ENCODE data around the gene KY. TPM values are rescaled to one million over a fixed set of nuclear protein-coding genes. Genes with fewer than 3 reads are reported as not detected.

KY gene
- polyA plus RNA-seq, 5 donors, result 0.58 to 6.1 (median 1.9) TPM

DNA sequence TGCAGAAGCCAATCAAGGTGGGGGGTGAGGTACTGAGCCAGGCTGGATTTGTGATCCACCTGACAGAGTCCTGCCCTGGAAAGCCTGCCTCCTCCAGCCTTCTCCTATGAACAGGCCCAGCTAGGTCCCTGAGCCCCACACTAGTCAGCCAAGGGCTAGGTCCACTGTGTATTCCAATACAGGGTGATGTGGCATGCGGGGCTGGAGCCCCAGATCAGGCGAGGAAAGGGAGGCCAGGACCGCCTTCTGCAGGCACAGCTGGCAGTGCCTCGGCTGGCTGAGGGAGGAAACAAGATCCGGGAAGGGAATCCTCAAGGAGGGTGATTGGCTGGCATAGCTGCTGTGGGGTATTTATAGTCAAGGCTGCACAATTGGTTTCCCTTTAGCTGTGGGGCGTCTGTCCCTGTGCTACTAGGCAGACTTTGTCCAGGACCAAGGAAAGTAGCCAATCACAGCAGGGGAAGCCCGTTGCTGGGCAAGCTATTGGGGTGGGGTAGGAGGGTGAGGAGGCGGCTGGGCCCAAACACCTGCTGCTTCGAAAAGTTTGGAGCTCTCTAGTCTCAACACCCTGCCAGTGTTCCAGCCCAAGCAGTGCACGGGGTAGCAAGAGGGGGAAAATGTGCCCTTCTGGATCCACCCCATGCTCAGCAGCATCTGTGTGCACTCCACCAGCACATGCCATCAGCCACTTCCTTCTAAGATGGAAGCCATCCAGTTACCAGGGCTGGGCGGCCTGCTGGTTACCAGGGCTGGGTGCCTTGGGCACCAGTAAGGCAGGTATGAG is 5.9 kb downstream of the KY start:
- DNase-seq, result no peak

DNA sequence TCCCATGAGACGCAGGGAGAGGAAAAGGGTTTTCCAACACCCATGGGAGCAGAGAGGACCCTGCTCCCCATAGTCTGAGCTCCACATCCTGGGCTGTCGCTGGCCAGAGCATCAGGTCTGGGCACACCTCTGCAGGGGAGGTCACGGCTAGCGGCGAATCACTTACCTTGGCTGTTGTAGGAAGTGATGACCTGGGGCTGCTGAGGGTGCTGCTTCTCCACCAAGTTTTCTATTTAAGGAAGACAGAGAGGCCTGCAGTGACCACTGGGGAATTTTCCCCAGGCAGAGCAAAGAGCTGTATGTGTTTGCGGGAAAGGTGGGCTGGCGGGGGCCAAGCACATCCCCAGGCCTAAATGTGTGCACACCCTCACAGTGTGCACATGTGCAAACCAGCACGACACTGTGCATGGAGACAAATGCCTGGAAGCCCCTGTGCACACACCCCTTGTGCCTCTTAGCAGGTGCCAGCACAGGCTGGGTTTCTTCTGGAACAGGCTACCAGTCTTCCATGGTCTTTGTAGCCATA is 7.6 kb downstream of the KY start:
- DNase-seq, result no peak

DNA sequence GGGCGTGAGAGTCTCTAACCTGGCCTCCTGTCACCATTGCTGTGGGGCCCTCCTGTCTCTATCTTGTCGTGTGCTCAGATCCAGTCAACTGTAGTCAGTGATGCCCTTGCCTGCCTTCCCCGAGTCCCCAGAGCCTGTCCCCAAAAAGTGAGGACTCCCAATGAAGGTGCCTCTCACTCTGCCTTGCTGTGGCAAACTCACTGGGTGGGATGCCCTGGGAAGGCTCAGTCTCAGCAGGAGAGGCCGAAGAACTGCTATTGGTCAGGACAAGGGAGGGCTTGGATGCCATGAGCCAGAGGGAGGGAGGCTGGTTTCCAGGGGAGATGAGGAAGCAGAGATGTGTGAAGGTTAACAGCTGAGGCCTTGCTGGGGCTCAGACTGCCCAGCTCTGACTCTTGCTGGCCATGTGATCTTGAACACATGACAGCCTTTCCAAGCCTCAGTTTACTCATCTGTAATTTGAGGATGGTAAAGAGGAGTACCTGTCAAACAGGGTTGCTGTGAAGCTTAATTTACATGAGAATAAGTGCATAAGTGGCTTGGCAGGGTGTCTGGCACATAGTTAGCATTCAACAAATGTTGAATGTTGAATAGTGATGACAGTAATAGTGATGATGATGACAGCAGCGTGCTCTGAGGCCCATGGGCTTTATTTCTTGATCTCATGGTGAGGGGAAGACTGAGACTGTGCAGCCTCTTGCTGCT is 8.2 kb downstream of the KY start:
- no peak for DNase-seq

DNA sequence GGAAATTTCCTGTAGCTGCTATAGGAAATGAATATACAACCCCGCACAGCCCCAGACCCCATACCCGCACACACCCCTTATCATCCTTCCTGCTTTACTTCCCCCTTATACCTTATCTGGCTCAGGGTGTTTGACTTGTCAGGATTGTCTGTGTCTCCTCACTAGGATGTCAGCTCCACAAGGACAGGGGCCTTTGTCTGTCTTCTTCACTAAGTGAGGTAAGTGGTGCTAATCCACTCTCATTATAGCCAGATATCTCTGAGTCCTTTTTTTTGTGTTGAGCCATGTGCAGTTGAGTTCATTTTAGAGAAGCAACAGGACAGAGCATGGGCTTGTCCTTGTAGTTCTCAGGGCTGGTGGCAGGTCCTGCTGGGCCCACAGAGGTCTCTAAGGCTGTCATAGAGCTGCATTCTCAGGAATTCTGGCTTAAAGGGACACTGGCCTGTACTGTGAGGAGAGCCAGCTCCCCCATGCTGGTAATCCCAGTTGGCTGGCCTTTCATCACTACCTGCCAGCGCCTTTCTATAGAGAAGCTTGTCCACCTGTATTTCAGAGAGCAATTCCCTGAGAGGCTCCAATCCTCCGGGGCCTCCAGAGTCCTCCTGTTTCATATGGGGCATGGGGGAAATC is 9.0 kb downstream of the KY start:
- no peak for DNase-seq

DNA sequence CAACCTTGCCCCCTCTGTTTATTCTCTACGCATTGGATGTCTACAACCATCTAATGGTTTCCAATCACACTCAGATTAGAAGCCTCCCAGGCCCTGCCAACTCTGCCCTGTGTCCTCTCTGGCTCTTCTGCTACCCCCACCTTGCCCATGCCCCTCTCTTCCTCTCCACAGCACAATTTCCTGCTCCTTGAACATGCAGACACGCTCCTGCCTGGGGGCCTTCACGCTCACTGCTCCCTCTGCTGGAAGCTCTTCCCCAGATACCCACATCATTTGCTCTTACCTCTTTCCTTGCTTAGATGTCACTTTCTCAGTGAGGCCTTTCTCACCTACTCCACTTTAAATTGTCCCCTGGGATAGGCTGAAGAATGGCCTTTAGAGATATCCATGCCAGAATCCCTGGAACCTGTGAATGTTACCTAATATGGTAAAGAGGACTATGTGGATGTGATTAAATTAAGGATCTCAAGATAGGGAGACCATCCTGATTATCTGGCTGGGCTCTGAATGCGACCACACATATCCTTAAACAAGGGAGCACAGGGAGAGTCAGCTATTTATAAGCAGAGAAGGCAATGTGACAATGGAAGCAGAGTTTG is 9.9 kb downstream of the KY start:
- peak in 1 of 2 donors; percentile 11 for DNase-seq

DNA sequence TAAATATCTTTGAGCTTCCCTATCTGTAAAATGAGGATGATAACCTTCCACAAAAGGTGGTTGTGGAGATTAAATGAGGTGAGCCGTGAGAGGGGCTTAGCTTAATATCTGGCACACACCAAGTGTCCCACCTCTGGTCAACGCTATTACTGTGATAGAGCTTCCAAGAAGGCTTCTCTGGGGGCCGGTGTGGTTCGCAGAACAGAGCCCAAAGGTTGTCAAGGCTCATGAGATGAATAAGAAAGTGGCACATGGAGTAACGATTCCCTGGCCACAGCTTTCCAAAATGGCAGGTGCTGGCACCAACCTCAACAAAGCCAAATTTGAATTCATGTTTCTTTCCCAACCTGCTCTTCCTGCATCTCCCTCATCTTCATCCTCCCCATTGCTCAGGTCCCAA is 10.4 kb downstream of the KY start:
- no peak for DNase-seq

DNA sequence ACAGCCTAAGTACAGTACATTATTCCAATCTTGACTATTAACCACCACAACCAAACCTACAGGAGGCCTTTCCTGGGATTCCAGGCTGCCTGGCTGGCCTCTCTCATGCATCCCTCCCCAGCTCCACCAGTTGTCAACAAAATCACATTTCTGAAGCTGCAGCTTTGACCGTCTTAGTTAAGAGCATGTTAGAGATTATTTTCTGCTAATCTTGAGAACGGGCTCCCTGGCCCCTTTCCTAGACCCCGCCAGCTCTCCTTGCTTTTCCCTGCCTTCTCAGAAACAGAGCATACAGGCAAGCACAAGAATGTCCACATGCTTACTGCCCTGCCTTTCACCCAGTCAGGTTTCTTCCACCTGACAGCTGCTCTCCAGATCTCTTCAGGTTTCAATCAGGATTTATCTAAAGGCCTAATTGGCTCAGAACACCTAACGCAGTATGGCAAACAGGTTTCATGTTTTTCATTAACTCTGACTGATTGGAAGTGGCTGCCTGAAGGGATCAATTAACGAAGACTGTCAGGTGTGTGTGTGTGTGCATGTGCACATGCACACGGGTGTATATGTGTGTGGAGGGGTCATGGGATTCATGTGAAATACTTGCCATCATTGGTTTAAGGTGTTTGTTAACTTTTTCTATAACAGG is 12.3 kb downstream of the KY start:
- no peak for DNase-seq

DNA sequence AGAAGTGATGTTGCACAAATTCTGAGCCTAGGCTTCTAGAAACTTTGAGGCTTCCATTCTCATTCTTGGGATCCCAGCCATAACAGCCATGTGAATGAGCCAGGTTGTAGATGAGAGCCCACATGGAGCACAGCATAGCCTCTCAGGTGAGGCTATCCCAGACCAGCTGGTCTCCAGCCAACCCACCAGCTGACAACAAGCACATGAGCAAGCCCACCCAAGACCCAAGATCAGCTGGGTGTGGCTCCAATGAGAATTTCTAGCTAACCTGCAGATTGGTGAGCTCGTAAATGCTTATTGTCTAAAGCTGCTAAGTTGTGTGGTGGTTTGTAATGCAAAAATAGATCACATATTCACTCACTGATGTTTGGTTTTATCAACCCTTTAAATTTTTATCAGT is 14.4 kb downstream of the KY start:
- no peak for DNase-seq

DNA sequence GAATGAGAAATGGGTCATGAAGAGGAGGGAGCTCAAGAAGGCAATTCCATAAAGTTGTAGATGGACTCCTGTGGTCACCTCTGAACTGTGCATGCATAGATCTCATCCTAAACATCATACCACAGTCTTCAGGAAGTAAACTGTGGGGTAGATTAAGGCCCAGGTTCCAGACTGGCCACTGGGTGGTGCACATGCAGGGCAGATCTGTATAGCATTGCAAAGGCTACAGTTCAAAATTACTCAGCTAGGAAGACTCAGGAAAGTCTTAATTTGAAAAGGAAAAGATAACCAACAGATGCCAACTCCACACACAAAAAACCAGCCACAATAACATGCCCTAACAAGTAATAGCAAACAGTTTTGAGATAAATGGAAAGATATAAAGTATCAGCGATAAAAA is 20.3 kb downstream of the KY start:
- no peak for DNase-seq

DNA sequence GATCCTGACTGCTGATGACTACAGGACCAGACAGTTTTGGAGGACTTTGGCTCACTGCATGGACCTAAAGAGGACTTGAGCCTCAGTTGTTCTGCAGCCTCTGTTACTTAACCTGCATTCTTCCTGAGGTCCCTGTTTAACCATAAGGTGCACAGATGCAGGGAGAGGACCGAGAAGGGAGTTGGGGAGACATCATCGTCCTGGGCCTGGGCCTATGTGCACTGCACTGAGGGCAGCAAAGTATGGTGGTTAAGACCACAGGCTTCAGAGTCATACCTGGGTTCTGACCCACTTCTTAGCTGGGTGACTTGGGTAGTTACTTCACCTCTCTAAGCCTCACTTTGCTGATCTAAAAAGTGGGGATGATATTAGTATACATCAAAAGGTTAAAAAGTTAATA is 21.9 kb downstream of the KY start:
- no peak for DNase-seq

DNA sequence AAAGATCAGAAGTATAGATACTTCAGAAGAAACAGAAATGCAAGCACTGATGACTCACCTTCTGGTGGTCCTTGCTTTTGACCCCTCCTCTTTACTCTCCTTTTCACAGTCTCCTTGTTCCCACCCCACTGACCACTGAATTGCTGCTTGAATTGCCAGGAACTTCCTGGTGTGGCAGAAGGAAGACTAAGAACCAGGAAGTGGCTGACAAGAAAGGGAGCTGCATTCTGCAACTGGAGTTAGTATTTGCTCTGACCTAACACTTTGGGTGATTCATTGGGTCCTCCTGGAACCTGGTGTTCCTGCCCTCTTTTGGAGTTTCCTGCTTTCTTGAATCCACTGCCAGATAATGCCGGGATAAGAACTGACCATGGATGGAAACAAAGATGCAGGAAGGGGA is 23.0 kb downstream of the KY start:
- no peak for DNase-seq

DNA sequence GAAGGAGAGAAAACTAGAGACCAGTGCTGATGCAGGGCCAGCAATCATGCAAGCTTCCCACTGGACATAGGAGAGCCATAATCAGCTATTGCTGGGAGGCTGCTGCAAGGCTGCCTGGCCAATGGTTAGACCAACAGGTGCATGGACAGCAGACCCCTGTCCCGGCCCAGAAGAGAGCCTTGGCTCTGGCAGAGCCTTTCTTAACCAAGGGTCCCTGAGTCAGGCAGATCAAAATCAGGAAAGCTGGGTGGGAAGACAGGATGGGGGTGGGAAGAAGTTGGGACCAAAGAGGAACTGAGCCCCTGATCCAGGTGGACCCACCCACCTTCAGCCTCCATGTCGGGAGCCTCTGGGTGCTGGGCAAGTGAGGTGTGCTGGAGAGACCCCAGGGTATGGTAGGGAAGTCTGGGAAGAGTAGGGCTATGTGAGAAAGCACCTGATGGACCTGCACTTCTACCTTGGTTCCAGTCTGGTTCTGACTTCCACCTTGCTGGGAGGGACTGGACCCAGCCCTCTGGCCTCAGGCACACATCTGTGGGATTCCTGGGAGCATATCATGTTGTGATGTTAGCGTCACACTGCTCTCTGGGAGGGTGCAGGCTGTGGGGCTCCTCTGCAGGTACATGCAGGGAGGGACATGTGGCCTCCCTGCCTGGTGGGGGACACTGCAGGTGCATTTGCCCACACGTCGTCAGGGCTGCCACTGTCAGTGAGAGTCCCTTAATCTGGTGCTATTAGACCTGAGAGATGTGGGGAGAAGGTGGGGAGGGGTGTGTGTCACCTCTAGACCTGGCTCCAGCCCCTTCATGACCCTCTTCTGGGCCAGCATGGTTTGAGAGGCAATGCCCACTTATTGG is 24.7 kb downstream of the KY start:
- DNase-seq, result no peak

DNA sequence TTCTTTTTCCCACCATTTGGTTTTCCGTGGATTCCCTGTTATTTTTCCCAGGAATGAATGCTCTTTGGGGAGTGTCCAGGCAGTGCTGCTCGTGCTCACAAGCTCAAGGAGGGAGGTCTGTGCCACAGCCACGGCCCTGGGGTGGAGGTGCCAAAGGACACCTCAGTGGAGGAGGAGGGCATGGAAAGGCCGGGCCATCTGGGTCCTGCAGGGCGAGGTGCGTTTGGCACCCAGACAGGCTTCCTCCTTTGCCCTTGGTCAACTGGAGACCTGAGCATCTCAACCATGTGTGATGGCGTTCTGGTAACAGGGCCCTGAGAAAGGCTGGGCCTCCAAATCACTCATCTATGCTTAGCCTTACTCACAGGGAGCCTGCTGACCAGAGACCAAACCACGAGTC is 25.4 kb downstream of the KY start:
- no peak for DNase-seq

DNA sequence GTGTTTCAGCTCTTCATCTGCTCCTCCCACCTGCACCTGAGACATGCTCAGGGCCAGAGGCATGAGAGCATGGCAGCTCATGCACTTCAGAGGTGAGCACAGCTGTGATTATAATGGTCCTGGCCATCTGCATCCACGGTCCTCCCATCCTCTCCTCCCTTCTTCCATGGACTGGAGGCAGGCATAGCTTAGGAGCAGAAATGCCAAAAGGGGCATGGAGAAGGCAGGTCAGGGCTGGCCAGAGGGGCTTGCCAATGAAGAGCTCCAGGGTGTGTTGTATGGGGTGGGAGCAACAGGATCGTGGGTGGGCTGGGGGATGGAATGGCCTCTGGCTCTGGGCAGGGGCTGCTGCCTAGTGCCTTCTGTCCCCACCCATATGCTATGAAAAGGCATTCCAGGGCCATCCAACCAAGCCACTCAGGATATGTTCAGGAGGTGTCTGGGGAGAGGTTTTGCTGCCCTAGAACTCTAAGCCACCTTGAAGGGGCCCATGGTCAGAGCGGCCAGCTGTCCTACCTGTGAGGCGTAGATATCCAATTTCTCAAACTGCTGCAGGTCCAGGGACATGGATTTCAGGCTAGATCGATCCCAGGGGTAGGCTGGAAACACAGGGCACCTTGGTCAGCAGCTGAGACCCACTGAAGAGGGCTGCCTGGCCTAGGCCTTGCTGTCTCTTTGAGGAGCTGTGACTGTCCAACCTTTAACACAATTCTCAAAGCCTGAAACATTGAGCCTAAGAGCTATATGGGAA is 26.1 kb downstream of the KY start:
- no peak for DNase-seq

DNA sequence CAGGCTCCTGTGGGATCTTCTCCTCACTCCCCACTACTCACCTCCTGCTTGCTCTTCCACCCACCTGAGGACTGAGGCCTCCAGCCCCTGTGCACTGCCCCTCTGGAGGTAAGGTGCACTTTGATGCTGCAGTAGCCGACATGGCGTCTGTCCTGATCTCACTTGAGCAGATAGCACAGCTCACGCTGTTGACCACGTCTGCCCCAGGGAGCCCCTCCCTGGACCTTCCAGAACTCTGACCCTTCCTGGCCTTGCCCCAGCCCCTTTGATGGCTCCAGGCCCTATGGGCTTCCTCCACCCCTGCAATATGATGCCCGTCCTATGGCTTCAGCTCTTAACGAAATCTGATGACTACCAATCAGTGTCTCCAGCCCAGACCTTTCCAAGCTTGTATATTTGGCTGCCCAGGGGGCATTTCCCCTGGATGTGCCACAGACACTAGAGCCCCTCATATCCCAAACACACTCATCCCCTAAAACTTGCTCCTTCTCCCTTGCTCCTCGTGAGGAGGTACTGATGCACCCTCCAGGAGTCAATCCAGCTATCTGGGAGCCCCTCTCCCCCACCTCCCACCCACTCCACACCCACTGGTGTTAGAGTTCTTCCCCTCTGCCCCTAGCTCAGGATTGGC is 27.1 kb downstream of the KY start:
- DNase-seq, result no peak

DNA sequence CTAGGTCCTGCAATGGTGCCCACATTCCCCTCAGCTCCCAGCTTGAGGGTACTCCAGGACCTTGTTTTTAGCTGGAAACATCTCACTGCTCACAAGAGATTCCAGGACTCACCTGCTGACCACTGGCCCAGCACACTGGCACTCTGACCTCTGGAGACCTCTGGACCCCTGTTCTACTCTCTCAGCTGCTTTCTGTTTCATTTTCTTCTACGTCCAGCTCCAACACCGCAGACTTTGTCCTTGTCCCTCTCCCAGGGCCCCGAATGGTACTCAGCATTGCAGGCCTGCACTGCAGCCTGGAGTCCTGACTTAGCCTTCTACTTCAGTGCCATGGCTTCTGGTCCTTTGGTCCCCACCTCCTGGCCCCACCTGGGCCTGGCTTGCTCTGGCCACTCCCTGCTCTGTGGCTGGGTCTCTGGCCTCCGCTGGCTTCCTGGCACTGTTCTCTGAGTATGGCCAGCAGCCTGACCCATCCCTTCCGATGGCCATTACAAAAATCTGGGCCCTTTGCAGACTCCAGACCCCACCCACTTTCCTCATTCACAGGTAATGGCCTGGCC is 27.9 kb downstream of the KY start:
- DNase-seq, result no peak

DNA sequence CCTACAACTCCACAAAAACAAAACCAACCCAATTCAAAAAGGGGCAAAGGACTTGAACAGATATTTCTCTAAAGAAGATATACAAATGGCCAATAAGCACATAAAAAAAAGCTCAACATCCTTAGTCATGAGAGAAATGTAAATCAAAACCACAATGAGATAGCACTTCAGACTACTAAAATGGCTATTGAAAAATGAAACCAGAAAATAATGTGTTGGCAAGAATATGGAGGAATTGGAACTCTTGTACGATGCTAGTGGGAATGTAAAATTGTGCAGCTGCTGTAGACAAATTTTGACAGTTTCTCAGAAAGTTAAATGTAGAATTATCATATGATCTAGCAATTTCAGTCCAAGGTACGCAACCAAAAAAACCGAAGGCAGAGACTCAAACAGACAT is 29.0 kb downstream of the KY start:
- no peak for DNase-seq

DNA sequence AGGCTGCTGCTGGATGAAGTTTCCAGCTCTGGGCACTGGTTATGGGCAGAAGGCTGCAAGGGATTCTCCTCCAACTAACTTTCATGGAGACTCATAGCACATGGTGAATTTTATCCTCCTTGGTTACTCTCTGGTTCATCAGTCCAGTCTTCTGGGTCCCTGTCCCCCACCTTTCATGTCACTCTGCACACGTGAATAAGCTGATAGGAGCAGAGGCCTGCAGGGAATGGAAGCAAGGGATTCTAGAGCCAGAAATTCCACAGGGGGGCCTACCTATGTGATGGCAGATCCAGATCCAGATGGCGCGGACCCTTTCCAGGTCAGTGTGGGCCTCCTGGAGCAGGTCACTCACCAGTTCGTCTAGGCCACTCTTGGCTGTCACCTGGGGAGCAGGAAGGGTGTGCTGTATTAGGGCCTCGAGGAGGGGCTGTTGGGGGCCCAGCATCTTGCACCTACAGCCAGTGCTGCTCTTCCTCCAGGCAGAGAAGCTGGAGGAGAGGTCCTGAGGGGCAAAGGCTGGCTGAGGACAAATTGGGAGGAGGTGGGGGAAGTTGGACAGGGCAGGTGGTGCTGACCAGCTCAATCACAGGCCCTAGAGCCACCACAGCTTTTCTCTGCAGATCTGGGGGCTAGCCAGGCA is 30.2 kb downstream of the KY start:
- DNase-seq, result no peak
